BJ (cell line): ENCODE data around the gene PI4K2A. TPM values are rescaled to one million over a fixed set of nuclear protein-coding genes. Genes with fewer than 3 reads are reported as not detected.

Experiments
- CTCF ChIA-PET: fragments of 350-600 bp; formaldehyde crosslinking; extraction: SDS; loops from one replicate; lab custom pipeline; 2021; ENCODE audit warnings: antibody characterized with exemption, inconsistent platforms; lab: Yijun Ruan, JAX
- POLR2A ChIA-PET: fragments of 300-600 bp; sonication (Branson Sonifier 250); formaldehyde crosslinking; extraction: SDS; loops from one replicate; lab custom pipeline; 2021; ENCODE audit warnings: antibody characterized with exemption; lab: Charles Lee
- DNase-seq: peaks from one replicate; pipeline ENCODE4 v3.0.0-alpha.2; 2011; ENCODE audit warnings: low read depth
- H3K27me3 ChIP-seq: 2 replicates; pipeline ENCODE4 v1.6.0; 2011; ENCODE audit warnings: low read length; ENCODE audit not compliant: control insufficient read depth, insufficient read depth
- H3K36me3 ChIP-seq: 2 replicates; pipeline ENCODE4 v1.5.1; 2011; ENCODE audit warnings: low read length; ENCODE audit not compliant: control insufficient read depth, insufficient read depth
- H3K4me3 ChIP-seq: 2 replicates; pipeline ENCODE4 v1.5.1; 2011; ENCODE audit warnings: low read depth, mild to moderate bottlenecking, control low read depth, low read length
- polyA plus RNA-seq: library from polyadenylated mRNA; depleted of rRNA; stranded (reverse); fragments of >200 nt; gene quantifications from 2 replicates; pipeline ENCODE4 v1.2.3, GENCODE V29; 2011
- TF ChIP-seq, protein P1 (sequence below): IDR thresholded peaks from 2 replicates; pipeline ENCODE4 v1.5.1; 2011; ENCODE audit warnings: low read depth, mild to moderate bottlenecking, control low read depth, inconsistent platforms, low read length, moderate library complexity; ENCODE audit not compliant: insufficient read depth

The PI4K2A gene
- polyA plus RNA-seq, 1 experiment = 34.6 TPM

DNA sequence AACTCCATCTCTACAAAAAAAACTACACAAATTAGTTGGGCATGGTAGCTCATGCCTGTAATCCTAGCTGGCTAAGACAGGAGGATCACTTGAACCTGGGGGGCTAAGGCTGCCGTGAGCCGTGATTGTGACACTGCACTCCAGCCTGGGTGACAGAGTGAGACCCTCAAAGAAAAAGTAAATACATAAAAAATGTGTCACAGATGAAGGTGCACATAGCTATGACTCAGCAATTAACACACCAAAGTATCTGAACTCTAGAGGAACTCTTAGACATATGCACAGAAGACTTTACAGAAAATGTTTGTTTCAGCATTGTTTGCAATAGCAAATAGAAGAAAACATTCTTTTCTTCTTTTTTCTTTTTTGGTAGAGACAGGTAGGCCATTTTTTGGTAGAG, 42.7 kb upstream of the PI4K2A start:
- no peaks in the 10 kb centered on the region for H3K27me3 ChIP-seq
- TF ChIP-seq, protein P1, sequence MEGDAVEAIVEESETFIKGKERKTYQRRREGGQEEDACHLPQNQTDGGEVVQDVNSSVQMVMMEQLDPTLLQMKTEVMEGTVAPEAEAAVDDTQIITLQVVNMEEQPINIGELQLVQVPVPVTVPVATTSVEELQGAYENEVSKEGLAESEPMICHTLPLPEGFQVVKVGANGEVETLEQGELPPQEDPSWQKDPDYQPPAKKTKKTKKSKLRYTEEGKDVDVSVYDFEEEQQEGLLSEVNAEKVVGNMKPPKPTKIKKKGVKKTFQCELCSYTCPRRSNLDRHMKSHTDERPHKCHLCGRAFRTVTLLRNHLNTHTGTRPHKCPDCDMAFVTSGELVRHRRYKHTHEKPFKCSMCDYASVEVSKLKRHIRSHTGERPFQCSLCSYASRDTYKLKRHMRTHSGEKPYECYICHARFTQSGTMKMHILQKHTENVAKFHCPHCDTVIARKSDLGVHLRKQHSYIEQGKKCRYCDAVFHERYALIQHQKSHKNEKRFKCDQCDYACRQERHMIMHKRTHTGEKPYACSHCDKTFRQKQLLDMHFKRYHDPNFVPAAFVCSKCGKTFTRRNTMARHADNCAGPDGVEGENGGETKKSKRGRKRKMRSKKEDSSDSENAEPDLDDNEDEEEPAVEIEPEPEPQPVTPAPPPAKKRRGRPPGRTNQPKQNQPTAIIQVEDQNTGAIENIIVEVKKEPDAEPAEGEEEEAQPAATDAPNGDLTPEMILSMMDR = no peak
- DNase-seq = no peak
- no peaks in the 10 kb centered on the region for H3K36me3 ChIP-seq
- CTCF ChIA-PET = interaction anchor here (1.1 to 1.3 kb wide), 2 partner anchors 15 to 25 kb away, joined by 3 to 7 read pairs; no protein-coding TSS in a partner anchor
- POLR2A ChIA-PET = no interaction called here
- no peak overlapping the region for H3K4me3 ChIP-seq

DNA sequence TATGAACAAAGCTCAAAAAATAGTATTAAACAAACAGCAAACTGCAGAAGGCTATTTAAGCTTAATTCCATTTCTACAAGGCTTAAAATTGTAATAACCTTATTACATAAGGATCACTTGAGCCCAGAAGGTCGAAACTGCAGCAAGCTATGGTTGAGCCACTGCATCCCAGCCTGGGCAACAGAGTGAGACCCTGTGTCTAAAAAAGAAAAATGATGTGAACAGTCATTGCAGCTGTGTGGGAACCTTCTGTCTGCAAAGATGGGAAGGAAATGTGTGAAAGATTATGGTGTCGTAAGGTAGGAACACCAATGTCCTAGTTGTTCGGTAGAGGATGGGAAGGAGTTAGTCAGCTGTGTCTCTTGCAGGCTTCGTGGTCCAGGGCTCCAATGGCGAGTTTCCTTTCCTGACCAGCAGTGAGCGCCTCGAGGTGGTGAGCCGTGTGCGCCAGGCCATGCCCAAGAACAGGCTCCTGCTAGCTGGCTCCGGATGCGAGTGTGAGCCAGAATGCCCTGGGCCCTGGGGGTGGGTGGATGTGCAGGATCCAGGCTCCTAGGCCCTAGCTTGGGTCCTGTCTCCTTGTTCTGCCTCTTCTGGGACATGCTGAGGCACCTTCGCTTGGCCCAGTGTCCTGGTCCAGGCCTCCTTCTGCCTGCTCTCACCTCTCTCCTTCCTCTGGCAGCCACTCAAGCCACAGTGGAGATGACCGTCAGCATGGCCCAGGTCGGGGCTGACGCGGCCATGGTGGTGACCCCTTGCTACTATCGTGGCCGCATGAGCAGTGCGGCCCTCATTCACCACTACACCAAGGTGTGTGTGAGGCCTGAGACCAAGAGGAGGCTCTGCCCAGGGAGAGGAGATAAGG, 41.8 kb upstream of the PI4K2A start:
- H3K27me3 ChIP-seq = no peaks in the 10 kb centered on the region
- no peak overlapping the region for H3K4me3 ChIP-seq
- TF ChIP-seq, protein P1 = no peak
- ChIA-PET POLR2A (no interaction called here), CTCF (interaction anchor here (1.1 to 2.3 kb wide), 5 partner anchors 14 to 78 kb away, joined by 3 to 9 read pairs (median 4); partner anchors contain the start of gene ANKRD2)
- H3K36me3 ChIP-seq = no peaks in the 10 kb centered on the region
- no peak for DNase-seq

DNA sequence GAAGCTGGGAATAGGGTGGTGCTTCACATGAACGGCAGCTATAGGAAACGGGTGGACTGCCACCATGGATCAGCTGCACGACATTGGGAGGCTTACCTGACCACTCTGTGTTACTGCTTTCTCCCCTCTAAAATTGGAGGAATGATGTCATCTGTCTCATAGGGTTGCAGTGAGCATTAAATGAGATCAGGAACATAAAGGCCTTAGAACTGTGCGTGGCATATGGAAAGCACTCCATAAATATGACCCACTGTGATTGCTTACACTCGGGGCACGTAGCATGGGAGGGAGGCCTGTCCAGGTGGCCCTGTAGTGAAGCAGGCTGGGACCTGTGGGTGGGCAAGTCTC, 41.2 kb upstream of the PI4K2A start:
- Histone ChIP-seq H3K36me3 (no peaks in the 10 kb centered on the region), H3K4me3 (no peak overlapping the region), H3K27me3 (no peaks in the 10 kb centered on the region)
- CTCF ChIA-PET = interaction anchor here (1.2 to 2.3 kb wide), 4 partner anchors 13 to 77 kb away, joined by 3 to 9 read pairs (median 6); partner anchors contain the start of gene ANKRD2
- TF ChIP-seq, protein P1 = no peak
- no peak for DNase-seq
- POLR2A ChIA-PET = no interaction called here

DNA sequence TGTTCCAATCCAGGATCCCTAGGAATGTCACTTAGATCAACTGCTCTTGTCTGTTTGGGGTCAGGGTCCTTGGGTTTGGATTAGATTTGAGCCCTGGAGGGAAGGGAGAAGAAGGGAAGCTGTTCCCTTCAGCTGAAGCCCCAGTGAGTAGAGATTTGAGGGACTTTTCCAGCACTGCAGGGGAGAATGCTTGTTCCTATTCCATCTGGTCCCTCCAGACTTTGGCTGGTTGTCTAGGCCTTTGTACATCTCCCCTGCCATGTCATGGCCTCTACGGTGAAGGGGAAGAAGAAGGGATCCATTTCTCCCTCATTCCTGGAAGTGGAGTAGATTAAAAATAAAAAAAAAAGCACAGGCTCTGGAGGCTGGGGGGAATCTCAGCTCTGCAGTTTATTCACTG, 39.9 kb upstream of the PI4K2A start:
- no peak for DNase-seq
- TF ChIP-seq, protein P1 = no peak
- no peaks in the 10 kb centered on the region for H3K36me3 ChIP-seq
- ChIA-PET CTCF (interaction anchor here (0.6 to 2.3 kb wide), 4 partner anchors 10 to 70 kb away, joined by 3 to 9 read pairs (median 5); partner anchors contain the start of gene ANKRD2), POLR2A (no interaction called here)
- no peaks in the 10 kb centered on the region for H3K27me3 ChIP-seq
- H3K4me3 ChIP-seq = no peak overlapping the region

DNA sequence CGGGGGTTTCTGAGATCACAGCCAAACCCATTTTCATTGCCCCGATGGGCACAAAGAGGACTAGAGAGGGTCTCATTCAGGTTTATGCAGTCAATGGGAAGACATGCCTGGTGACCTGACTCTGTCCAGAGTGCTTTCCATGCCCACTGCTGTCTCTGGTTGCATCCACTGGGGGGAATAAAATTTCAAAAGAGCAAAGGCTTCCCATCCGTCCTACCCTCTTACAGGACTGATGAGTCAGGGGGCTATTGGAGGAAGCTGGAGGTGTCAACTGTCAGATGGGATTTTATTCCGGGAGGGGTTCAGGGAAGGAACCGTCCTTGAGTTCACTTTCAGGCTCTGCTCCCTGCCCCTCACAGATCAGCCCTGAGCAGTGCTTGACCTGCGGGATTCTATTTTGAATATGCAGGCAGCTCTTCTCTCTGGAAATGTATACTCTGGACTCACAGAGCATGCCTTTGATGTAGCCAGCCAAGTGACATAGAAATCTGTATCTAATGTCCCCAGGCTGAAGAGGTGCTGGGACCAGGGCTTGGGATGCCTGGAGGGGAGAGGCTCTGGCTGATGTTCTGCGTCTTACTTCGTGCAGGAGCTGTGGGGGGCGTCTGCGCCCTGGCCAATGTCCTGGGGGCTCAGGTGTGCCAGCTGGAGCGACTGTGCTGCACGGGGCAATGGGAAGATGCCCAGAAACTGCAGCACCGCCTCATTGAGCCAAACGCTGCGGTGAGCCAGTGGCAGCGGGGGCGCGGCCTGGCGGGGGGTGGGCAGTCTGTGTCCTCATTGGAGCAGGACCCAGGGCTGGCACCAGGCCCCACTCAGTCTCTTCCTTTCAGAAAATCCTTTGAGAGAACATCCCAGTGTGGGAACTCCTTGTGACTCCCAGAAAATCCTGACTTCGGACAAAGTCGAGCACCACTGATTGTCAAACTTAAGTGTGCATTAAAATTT, 38.9 kb upstream of the PI4K2A start:
- CTCF ChIA-PET = no interaction called here
- Histone ChIP-seq H3K36me3 (no peaks in the 10 kb centered on the region), H3K27me3 (no peaks in the 10 kb centered on the region), H3K4me3 (no peak overlapping the region)
- POLR2A ChIA-PET = no interaction called here
- TF ChIP-seq, protein P1 = no peak
- no peak for DNase-seq
